ENCODE data around the gene IFFO2.
A peak's percentile ranks its signal among the peaks of the same experiment; 100 is the strongest.

Gene IFFO2

GRCh38 chr1:18950401-18951026, 6.0 kb downstream of the IFFO2 start:
- DNase-seq (ENCODE audit: low read depth): peak; percentile 28

DNA sequence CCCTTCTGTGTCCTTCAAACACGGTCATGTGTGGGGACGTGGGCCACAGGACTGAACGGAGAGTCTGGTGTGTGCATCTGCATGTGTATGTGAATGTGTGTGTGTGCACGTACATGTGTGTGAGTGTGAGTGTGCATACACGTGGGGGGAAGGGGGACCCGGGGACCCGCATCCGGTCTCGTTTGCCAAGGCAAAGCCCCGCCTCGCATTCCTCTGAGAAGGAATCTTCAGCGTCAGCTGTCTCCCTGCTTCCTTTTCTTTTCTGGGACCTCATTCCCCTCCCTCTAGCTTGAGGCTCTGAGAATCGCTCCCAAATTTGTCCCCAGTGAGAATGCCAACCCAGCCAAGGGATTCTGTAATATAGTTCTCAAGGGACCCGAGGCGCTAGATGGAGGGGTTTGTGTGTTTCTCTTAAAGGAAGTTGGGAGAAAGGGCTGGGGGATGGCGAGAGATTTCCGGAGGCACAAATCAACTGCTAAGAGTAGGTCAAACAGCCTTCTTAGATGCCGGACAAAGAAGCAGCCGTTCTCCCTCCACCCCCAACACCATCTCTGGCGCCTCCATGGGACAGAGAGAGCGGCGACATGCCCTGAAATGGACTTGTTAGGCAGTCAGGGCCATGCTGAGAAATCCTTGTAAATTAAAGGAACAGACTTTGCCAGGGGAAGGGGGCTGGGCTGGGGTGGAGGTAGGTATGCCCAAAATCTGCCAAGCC, 6.6 kb downstream of the IFFO2 start:
- DNase-seq (ENCODE audit: low read depth): peak; percentile 65

GRCh38 chr1:18948913-18949685, 7.4 kb downstream of the IFFO2 start:
- peak; percentile 71 for DNase-seq (ENCODE audit: low read depth)

DNA sequence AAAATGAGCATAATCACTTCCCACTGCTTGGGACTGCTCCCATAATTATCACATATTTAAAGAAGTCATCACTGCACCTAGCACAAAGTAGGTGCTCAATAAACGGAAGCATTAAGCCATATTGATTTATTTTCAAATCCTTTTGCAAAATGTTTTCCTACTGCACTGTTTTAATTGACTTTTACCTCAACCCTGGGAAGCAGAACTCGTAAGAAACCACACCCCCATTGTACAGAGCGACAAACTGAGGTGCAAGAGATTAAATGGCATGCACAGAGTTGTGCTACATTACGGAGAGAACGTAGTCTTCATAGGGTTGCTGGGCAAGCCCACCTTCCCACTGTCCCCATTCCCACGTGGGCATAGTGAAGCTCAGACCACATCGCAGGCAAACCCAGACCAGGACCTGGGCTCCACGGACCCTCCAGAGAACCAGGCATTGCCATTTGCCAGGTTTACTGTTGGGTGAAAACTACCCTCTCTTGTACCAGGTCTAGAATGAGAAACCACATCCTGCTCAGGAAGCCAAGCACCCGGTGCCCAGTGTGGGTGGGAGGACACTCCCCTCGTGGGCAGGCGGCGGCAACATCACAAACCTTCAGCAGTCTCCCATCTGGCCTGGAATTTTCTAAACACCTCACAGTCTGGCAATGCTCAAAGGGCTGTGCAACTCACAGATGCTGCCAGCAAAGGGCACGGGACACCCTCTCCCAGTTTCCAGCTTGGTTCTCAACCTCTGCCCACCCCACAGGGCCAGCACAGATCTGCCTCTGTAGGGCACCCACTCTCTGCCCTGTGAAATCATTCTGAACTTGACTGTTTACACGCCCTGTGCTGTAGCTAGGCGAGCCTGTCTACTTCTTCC, 8.2 kb downstream of the IFFO2 start:
- peak; percentile 52 for DNase-seq (ENCODE audit: low read depth)

- DNase-seq (ENCODE audit: low read depth): no peak
Measured at GRCh38 chr1:18947570-18947969, 8.9 kb downstream of the IFFO2 start.

DNA sequence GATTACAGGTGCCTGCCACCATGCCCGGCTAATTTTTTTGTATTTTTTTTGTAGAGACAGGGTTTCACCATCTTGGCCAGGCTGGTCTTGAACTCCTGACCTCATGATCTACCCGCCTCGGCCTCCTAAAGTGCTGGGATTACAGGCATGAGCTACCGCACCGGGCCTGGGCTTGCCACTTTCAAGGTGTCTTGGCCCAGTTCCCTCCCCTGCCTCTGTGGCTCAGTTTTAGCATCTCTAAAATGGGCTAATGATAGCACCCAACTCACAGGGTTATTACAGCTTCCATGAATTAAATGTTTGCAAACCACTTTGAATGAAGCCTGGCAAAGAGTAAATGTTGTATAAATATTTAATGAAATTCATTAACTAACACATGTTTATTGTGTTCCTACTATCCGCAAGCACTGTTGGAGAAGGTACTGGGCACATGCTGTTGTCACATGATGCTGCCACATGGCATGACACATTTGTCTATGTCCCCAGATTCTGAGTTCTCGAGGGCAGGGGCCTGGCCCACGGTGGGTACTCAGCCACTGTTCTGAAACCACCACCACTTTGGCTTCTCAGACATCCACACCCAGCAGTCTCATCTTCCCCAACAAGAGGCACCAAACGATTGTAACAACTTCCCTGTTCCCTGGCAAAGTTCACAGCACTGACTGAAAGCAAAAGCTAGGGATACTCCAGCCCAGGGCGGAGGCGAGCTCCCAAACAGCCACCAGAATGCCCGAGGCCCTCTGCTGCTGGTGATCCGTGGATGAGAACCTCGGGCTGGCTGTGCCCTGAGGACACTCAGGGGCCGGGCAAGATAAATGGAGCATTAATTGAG, 9.7 kb downstream of the IFFO2 start:
- no peak for DNase-seq (ENCODE audit: low read depth)

GRCh38 chr1:18945401-18945849, 11.1 kb downstream of the IFFO2 start:
- DNase-seq (ENCODE audit: low read depth): no peak

GRCh38 chr1:18944810-18945209, 11.7 kb downstream of the IFFO2 start:
- no peak for DNase-seq (ENCODE audit: low read depth)

GRCh38 chr1:18943914-18944572, 12.4 kb downstream of the IFFO2 start:
- no peak for DNase-seq (ENCODE audit: low read depth)

DNA sequence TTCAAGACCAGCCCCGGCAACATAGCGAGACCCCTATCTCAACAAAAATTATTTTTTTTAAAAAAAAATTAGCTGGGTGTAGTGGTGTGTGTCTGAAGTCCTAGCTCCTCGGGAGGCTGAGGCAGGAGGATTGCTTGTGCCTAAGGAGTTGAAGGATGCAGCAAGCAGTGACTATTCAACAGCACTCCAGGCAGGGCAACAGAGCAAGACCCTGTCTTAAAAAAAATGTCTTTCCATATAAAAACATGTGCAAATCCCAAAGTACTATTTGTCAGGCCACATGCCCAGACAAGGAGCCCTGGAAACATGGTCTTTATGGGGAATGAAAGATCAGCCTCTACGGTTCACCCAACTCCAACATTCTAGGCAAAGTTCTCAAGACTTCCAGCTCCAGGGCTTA, 13.3 kb downstream of the IFFO2 start:
- no peak for DNase-seq (ENCODE audit: low read depth)

- DNase-seq (ENCODE audit: low read depth): no peak
Measured at GRCh38 chr1:18942340-18942739, 14.1 kb downstream of the IFFO2 start.

- DNase-seq (ENCODE audit: low read depth): no peak
Measured at GRCh38 chr1:18941221-18942141, 15.0 kb downstream of the IFFO2 start.

DNA sequence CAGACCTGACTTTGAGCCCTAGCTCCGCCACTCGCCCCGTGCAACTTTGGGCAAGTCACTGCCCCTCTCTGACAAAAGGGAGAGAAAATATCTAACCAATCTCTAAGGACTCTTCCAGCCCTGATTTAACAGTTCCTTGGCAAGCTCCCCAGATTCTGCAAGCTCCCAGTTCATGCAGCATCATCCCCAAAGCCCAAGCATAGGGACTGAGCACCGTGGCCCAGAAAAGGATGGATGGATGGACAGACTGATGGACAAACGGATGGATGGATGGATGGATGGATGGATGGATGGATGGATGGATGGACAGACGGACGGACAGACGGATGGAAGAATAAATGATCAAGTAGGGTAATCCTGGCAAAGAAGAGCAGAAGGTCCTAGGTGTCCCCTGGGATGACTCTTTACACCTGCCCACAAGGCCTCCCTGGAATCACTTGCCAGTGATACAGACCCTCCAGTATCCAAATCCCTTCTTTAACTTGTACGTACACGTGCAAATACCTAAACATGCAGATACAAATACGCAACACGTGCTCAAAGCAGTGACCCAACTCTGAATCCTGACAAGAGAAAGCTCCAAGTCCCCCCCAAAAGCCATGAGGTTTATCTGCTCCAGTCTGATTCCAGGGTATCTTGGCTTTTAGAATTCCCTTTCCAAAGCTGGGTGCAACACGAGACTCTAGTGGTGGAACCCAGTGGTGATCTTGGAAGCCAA, 16.0 kb downstream of the IFFO2 start:
- DNase-seq (ENCODE audit: low read depth): no peak

DNA sequence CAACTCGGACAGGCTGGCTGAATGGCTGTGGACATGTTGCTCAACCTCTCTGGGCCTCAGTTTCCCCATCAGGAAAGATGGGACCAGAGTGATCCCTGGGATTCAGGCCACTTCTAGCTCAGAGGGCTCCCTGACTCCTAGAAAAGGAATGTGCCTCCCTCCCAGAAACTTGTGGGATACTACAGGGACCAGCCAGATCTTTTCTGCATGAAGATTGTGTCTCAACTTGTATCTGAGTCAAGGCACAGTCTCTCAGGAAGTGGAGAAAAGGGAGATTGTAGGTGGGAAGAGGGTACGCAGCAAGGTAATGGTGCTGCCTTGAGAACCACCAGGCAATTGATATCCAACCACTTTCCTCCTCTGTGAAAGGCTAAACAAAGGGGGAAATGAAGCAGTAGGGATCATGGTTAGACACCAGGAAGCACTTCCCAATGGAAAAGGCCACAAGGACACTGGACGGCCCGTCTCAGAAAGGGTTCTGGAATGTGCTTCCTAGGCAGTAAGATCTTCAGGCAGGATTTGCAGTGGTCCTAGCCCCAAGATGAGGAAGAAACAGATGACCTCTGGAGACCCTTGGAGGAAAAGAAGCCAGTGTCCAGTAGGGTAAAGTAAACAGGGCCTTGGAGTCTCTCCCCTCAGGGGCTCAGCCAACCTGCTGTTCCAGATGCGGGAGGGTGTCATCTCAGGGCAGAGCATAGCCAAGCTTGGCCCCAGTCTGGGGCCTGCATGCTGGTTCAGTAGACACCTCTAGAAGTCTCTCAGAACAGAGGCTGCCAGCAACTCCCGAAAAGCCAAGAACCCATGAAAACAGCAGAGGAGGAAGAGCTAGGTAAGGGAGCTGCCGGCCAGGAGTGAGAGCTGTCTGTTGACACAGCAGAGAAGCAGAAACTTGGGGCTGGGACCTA, 16.8 kb downstream of the IFFO2 start:
- DNase-seq (ENCODE audit: low read depth): peak; percentile 52

GRCh38 chr1:18938707-18939070, 17.8 kb downstream of the IFFO2 start:
- DNase-seq (ENCODE audit: low read depth): no peak

- DNase-seq (ENCODE audit: low read depth): no peak
Measured at GRCh38 chr1:18938008-18938706, 18.3 kb downstream of the IFFO2 start.

DNA sequence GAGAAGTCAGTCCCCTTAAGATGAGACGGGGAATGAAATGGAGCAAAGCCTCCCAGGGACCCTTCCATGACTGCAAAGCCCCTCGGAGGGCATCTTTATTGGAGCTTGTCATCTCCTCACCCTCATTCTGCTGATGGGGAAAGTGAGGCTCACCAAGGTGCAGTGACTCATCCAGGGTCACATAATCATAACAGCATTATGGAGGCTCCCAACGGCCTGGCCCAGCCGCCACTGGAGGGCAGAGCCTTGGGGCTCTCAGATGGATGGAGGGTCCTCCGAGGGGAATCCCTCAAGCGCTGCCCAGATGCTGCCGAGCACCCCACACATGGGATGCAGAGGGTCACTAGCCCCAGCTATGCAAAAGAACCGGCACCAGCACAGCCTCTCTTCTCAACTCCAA, 18.9 kb downstream of the IFFO2 start:
- DNase-seq (ENCODE audit: low read depth): no peak
